Measurements from ENCODE around the gene SMYD1.
A peak's percentile ranks its signal among the peaks of the same experiment; 100 is the strongest.

The SMYD1 gene

GRCh38 chr2:88144914-88145497, 77.4 kb downstream of the SMYD1 start:
- no peak for DNase-seq (ENCODE audit: low spot score)

GRCh38 chr2:88146590-88146989, 79.0 kb downstream of the SMYD1 start:
- DNase-seq (ENCODE audit: low spot score) = no peak

- no peak for DNase-seq (ENCODE audit: low spot score)
Measured at GRCh38 chr2:88147145-88147544, 79.5 kb downstream of the SMYD1 start.

GRCh38 chr2:88148929-88149438, 81.4 kb downstream of the SMYD1 start:
- DNase-seq (ENCODE audit: low spot score) = no peak

- no peak for DNase-seq (ENCODE audit: low spot score)
Measured at GRCh38 chr2:88159481-88159880, 91.9 kb downstream of the SMYD1 start.

- DNase-seq (ENCODE audit: low spot score) = peak; percentile 68
Measured at GRCh38 chr2:88159955-88160415, 92.4 kb downstream of the SMYD1 start.

- DNase-seq (ENCODE audit: low spot score) = no peak
Measured at GRCh38 chr2:88160517-88160916, 92.9 kb downstream of the SMYD1 start.

- no peak for DNase-seq (ENCODE audit: low spot score)
Measured at GRCh38 chr2:88161446-88162244, 94.0 kb downstream of the SMYD1 start.
